RWPE1 (cell line): ENCODE results near the gene SESN2.

Experiments
- CTCF ChIA-PET: fragments of 350-600 bp; sonication (Branson Sonifier 250); formaldehyde crosslinking; extraction: SDS; loops from one replicate; lab custom pipeline; 2021; lab: Yijun Ruan, JAX
- POLR2A ChIA-PET: fragments of 400-600 bp; formaldehyde crosslinking; extraction: SDS; loops from one replicate; lab custom pipeline; 2020; ENCODE audit warnings: antibody characterized with exemption; ENCODE audit not compliant: low non-redundant PET; lab: Yijun Ruan, JAX
- DNase-seq: peaks from one replicate; pipeline ENCODE4 v3.0.0; 2012; ENCODE audit warnings: low spot score
- H3K27ac ChIP-seq: fragments of 450-650 bp; 2 replicates; pipeline ENCODE4 v1.5.1; 2017
- TF ChIP-seq, protein P1 (sequence below): fragments of 450-650 bp; conservative IDR thresholded peaks from 2 replicates; pipeline ENCODE4 v1.5.1; 2017; ENCODE audit warnings: low read depth, mild to moderate bottlenecking

Gene SESN2

DNA sequence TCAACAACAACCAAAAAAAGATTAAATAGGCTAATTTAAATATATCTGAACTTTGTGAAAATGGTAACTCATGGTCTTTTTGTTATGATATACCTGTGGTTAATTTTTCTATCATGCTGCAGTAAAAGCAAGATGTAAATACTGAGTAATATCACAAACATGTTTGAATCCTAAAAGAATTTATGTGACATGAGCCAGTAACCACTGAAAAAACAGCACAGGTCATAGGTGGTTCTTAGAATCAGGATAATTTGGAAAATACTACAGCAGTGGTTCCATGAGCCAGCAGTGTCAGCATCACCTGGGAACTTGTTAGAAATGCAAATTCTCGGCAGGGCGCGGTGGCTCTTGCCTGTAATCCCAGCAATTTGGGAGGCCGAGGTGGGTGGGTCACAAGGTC, 19.3 kb upstream of the SESN2 start:
- H3K27ac ChIP-seq = peak overlapping the region; percentile 81
- TF ChIP-seq, protein P1, sequence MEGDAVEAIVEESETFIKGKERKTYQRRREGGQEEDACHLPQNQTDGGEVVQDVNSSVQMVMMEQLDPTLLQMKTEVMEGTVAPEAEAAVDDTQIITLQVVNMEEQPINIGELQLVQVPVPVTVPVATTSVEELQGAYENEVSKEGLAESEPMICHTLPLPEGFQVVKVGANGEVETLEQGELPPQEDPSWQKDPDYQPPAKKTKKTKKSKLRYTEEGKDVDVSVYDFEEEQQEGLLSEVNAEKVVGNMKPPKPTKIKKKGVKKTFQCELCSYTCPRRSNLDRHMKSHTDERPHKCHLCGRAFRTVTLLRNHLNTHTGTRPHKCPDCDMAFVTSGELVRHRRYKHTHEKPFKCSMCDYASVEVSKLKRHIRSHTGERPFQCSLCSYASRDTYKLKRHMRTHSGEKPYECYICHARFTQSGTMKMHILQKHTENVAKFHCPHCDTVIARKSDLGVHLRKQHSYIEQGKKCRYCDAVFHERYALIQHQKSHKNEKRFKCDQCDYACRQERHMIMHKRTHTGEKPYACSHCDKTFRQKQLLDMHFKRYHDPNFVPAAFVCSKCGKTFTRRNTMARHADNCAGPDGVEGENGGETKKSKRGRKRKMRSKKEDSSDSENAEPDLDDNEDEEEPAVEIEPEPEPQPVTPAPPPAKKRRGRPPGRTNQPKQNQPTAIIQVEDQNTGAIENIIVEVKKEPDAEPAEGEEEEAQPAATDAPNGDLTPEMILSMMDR = no peak
- DNase-seq = no peak
- CTCF ChIA-PET = interaction anchor here (0.7 kb wide), 1 partner anchor 10 kb away, joined by 3 read pairs; no protein-coding TSS in a partner anchor
- POLR2A ChIA-PET = interaction anchor here (0.7 kb wide), 1 partner anchor 116 kb away, joined by 5 read pairs; no protein-coding TSS in a partner anchor

DNA sequence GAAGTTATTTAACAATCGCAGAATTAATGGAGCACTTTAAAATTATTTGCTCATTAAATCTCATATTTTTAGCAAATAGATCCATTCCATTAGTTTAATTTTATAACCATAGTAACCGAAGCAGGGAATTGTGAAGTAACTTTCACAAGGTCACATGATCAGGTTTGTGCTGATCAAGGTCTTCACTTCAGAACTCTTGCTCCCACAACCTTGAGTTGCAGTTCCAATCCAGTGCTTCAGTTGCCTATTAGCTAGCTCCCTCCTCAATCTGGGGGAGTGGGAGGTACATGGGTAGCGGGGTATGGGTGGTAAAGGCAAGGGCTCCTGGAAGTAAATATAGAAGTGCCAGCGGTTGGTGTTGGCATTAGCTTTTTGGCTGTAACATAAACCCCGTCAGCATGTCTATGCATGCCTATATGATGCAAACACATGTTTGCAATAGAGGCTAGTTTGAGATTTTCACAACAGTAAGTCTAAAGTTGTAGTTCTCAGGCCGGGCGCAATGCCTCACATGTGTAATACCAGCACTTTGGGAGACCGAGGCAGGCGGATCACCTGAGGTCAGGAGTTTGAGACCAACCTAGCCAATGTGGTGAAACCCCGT, 17.6 kb upstream of the SESN2 start:
- ChIA-PET CTCF (interaction anchor here (0.6 kb wide), 1 partner anchor 277 kb away, joined by 4 read pairs; no protein-coding TSS in a partner anchor), POLR2A (no interaction called here)
- H3K27ac ChIP-seq = peak overlapping the region; percentile 94
- TF ChIP-seq, protein P1 = no peak
- DNase-seq = peak; percentile 53

DNA sequence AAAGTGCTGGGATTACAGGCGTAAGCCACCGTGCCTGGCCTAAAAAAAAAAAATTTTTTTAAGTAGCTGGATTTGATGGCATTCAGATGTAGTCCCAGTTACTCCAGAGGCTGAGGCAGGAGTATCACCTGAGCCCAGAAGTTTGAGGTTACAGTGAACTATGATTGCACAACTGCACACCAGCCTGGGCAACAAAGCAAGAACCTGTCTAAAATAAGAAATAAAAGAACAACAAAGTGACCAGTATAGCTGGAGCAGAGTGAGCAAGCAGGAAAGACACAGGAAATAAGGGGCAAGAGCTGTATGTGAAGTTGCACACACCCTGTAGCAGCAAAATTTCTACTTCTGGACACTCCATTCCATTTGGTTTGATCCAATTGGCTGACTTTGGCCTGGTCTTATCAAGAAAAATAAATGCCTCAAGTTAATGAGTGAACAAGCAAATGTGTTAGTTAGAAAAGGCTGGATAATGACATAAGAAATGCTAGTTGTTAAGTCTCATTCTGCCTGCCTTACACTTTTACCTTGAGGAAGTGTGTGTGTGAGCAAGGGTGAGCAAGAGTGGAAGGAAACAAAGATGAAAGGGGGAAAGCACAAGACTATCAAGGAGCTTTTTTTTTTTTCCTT, 15.5 kb upstream of the SESN2 start:
- no peak for DNase-seq
- ChIA-PET POLR2A (no interaction called here), CTCF (no interaction called here)
- TF ChIP-seq, protein P1 = no peak
- peak overlapping the region; percentile 94 for H3K27ac ChIP-seq

DNA sequence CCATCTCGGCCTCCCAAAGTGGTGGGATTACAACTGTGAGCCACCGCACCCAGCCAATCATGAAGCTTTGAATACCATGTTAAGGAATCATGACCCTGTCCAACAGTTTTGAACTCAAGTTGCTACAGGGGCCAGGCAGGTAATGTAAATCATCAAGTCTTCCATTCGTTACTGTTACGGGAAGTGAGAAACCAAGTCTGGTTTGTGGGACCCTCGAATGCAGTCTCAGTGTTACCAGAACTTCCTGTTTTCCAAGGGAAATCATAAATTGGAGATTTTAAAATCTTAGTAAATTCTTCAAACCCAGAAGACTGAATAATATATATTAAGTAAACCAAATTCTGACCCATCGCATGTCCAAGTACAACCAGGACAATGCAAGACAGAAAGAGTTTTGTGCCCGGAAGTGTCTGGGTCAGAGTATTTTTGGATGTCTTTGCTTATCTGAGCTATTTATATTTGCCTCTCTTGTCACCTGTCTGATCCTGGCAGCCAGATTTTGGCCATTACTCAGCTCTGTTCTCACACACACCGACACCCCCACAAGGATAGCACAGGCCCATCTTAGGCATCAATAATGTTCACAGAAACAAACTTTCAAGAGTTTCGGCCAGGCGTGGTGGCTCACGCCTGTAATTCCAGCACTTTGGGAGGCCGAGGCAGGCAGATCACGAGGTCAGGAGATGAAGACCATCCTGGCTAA, 14.6 kb upstream of the SESN2 start:
- TF ChIP-seq, protein P1 = no peak
- ChIA-PET POLR2A (no interaction called here), CTCF (interaction anchor here (0.7 kb wide), 1 partner anchor 582 kb away, joined by 3 read pairs; no protein-coding TSS in a partner anchor)
- no peak for DNase-seq
- peak overlapping the region; percentile 94 for H3K27ac ChIP-seq

DNA sequence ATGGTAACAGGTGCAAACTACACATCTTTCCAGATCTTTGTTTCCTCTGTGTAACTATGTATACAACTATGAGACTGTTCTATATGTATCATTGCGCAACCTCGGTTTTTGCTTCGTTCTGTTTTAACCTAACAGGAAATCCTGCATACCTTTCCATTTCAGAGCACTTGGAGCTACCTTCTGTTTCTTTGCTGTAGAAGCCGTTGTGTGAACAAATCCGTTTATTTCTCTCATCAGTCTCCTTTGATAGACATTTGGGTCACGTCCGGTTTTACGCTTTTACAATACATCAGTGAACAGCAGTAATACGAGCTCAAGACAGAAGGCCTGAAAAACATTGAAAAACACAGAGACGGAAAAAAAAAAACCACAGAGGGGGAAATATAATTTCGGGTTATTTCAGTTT, 12.9 kb upstream of the SESN2 start:
- DNase-seq = no peak
- TF ChIP-seq, protein P1 = no peak
- ChIA-PET POLR2A (interaction anchor here (0.9 kb wide), 1 partner anchor 11 kb away, joined by 3 read pairs; the partner anchor contains the start of gene ATP5IF1), CTCF (interaction anchor here (0.6 kb wide), 2 partner anchors 32 to 37 kb away, joined by 3 read pairs; no protein-coding TSS in a partner anchor)
- peak overlapping the region; percentile 91 for H3K27ac ChIP-seq

DNA sequence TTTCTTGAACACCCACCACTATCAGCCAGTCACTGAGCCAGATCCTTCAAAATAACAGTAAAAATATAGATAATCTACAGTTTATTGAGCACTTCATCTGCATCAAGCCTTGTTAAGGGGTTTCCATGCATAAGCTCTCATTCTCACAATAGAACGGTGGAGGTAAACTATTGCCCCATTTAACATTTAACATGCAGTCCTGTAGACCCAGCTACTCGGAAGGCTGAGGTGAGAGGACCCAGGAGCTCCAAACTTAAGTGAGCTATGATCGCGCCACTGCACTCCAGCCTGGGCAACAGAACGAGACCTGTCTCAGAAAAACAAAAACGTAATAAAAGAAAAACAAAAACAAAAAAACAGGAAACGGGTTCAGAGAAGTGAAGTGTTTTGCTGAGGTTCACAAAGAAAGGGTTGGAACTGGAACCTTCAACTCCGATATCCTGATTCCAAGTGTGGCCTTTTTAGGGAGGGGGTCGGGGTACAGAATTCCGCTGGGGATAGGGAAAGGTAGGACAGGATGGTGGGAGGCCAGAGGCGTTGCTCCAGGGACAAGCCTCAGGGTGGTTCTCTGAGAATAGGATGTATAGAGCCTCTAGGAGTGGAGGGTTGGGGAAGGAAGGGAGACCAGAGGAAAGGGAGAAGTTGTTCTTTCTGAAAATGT, 11.6 kb upstream of the SESN2 start:
- DNase-seq = no peak
- ChIA-PET POLR2A (no interaction called here), CTCF (interaction anchor here (0.5 to 1.9 kb wide), 10 partner anchors 10 to 161 kb away, joined by 3 to 14 read pairs (median 4); partner anchors contain the start of gene DNAJC8)
- TF ChIP-seq, protein P1 = no peak
- H3K27ac ChIP-seq = peak overlapping the region; percentile 91
